Non-pigmented ciliary epithelial cell (primary cell): ENCODE results near the gene TDRKH.

Experiments used
- DNase-seq: peaks from one replicate; pipeline ENCODE4 v3.0.0-alpha.2; 2010; ENCODE audit warnings: low read depth

Gene TDRKH, protein sequence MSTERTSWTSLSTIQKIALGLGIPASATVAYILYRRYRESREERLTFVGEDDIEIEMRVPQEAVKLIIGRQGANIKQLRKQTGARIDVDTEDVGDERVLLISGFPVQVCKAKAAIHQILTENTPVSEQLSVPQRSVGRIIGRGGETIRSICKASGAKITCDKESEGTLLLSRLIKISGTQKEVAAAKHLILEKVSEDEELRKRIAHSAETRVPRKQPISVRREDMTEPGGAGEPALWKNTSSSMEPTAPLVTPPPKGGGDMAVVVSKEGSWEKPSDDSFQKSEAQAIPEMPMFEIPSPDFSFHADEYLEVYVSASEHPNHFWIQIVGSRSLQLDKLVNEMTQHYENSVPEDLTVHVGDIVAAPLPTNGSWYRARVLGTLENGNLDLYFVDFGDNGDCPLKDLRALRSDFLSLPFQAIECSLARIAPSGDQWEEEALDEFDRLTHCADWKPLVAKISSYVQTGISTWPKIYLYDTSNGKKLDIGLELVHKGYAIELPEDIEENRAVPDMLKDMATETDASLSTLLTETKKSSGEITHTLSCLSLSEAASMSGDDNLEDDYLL

GRCh38 chr1:151790071-151790939 is at the start of gene TDRKH:
TSS of gene TDRKH (minus strand) at chr1:151790500. CDS start at chr1:151783022, 7,478 bp downstream.
- peak; percentile 99 for DNase-seq

DNA sequence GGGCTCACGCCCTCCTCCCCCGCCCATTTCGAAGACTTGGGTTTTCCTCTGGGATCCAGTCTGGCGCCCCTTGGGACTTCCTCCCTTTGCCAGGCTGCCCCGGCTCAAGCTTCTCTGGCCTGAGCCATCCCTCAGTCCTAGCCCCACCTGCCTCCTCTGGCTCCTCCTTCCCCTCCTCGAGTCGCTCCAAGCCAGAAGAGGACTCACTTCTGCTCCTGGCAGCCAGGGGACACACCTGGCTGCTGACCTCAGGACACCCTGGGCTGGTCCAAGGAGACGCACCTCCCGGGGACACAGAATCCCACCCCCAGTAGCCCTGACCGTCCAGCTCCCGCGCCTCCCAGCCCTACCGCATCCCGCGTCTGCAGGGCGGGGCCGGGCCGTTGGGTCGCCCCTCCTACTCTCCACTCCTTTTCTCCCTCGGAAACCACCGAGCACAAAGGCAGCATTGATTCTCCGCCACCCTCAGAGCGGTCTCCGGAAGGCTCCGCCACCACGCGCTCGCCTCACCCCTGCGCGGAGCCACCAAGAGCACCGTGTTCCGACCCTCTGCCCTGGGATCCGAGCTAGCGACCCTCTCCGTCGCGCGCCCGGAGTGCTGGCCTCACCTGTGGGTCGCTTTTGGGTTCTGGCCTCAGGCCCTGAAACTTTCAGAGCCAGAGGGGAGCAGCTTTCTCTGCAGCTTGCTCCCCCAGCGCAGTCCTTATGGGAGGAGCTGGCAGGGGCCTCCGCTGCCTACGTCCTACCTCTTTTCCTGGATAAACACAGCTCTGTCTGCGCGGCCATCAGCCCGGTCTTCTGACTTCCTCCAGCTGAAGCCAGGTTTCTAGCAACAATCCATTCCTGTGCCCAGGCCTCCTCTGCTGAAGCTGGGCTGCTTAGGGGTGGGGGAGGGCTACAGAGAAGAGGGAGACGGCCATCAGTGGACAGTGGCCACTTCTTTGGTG is 49.4 kb upstream of the TDRKH start, which contains the start of gene C2CD4D:
C2CD4D (minus strand) TSS at position 364 of the 947 bp plus-strand sequence. CDS start 831 bp downstream, outside the sequence.
- no peak for DNase-seq

DNA sequence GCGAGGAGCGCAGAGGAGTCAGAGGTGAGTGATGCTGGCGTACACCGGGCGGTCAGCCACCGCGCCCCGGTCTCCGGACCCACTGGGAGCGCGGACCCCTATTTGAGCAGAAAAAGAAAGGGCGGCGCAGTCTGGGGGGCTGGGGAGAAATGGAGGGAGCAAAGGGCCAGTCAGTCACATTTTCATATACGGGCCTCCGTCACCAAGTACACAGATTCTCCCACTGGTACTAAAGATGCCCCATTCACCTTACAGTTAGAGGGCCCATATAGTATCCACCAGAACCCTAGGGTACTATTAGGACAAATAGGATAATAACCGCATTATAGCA is 48.7 kb upstream of the TDRKH start:
- no peak for DNase-seq

DNA sequence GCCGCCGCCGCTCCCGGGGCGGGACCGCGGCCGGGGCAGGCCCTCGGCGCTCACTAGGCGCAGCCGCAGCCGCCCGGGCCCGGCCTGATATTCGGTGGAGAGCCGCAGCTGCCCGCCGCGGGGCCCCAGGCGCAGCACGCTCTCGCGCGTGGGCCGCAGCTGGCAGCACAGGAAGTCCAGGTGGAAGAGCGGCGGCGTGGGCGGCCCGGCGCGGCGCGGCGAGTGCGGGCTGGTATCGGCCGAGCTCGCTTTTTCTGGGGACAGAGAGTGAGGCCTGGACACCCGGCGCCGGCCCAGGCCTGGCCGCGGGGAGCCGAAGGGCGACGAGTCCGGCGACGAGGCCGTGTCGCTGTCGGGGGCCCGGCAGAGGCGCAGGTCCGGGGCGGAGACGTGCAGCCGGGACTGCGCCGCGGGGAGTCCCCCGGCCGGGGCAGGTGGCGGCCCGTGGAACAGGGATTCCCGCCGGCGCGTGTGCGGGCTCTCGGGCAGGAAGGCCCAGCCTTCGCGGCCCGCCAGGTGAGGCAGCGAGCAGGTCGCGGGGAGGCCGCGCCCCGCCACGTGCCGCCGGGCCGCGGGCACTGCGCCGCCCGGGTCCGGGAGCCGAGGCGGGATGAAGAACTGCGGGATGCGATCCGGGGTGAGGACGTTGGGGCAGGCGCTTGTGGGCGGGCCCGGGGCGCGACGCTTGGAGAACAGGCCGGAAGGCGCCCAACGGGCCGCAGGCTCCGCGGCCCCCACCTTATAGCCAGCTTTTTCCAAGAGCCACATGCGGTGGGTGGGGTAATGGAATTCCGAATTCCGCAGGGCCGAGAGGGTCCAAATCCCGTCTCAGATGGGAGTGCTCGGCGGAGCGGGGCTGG is 48.2 kb upstream of the TDRKH start:
- DNase-seq: no peak

GRCh38 chr1:151837884-151838221 is 47.6 kb upstream of the TDRKH start:
- no peak for DNase-seq

DNA sequence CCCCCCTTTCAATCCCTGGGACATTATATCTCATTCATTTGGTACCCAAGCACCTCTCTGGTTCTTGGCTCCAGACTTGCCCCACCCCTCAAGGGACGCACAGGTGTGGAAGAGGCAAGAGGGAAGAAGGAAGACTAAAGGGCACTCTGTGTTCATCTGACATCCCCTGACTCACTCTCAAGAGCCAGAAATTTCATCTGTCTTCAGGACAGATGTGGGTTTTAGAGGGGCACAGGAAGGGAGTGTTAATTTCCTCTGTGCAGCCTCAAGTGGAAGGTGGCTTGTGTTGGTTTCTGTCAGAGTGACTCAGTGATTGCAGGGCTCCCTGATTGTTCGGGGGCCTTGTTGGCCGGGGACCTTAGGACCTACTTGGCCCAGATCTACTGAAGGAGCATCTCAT is 46.9 kb upstream of the TDRKH start:
- no peak for DNase-seq

DNA sequence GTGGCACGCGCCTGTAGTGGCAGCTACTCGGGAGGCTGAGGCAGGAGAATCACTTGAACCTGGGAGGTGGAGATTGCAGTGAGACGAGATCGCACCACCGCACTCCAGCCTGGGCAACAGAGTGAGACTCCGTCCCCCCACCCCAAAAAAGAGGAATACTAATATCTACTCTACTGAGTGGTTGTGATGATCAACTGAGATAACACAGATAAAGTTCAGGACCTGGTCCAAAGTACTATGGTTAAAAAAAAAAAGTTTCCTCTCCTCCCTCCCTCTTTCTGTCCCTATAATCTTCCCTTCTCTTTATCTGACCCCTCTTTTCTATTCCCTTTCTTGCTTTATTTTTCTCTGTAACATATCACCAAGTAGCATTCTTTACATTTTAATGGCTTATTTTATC is 45.3 kb upstream of the TDRKH start:
- no peak for DNase-seq

- no peak for DNase-seq
These were observed 43.9 kb upstream of the TDRKH start for GRCh38 chr1:151834239-151834638.

- no peak for DNase-seq
These were observed 43.0 kb upstream of the TDRKH start for GRCh38 chr1:151833172-151833900.

DNA sequence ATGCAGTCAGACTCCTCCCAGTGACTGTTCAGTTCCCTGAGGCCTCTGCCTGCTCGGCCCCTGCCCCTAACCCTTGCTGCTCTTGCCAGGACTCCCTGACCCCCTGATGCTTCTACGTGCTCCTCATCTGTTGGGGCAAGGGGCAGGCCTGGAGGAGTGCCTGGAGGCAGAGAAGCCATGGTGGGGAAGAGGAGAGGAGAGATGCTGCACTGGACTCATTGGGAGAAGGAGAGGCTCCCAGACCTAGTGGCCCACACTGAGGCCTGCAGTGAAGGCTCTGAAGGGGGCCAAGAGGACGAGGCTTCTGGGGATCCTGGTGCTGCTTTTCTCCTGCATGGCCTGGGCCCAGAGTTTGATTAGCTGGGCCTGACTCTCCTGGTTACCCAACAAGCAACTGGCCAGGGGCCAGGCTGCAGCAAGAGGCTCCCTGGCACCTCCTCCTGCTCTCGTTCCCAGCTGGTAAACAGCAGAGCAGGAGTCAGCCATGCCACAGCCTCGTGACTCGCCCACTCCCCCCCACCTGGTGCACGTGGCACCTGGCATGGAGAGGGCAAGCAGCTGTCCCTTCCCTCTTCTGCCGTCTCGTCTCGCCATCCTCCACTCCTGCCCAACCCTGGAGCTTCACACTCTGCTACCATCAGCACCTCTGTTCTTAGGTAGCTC is 42.1 kb upstream of the TDRKH start:
- no peak for DNase-seq

GRCh38 chr1:151831605-151832004 is 41.3 kb upstream of the TDRKH start, which contains the start of gene RORC:
TSS of gene RORC (minus strand) at chr1:151831802. CDS start at chr1:151831764, 38 bp downstream.
- no peak for DNase-seq

DNA sequence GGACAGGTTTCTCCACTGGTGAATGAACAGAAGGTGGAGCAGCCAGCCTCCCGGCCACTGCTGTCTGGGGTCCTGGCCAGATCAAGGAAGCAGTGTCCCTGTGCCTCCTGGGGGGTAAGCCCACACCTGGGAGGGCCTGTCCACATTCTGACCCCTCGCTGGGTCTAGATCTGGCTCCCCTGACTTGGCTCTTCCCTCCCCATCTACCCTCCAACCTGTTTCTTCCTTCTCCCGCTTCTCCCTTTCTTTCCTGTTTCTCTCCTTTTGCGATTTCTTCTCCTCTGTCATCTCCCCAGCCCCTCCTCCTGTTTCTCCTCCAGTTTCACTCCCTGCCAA is 40.9 kb upstream of the TDRKH start:
- no peak for DNase-seq

- DNase-seq: no peak
These were observed 39.8 kb upstream of the TDRKH start for GRCh38 chr1:151830055-151830454.

DNA sequence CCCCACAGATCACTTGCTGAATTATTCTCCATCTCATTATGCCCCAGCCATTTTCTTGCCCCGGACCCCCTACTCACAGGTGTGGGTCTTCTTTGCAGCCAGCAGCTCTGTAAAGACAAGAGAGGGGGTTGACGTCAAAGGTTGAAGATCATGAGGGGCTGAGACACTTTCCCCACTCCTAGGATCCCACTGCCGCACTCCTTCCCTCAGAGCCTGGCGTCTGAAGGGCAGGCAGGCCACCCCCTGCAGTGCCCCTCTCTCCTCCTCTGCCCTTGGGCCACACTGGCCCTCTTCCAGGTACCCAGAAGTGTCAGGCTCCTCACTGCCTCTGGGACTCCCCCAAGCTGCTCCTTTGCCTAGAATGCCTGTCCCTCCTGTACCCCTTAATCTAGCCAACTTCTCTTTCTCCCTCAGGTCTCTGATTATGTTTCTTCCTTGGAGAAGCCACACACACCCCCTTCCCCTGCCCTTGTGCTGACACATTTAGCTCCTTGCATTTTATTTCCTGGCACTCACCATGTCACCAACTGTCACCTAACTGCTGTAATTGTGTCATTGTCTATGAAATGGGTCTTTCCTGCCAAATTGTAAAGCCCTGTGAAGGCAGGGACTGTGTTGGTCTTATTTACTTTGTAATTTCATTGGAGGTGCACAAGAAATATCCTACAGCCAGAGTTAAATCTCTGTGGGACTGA is 39.2 kb upstream of the TDRKH start:
- no peak for DNase-seq

- DNase-seq: no peak
These were observed 38.6 kb upstream of the TDRKH start for GRCh38 chr1:151828921-151829320.

GRCh38 chr1:151827853-151828252 is 37.6 kb upstream of the TDRKH start:
- DNase-seq: no peak

DNA sequence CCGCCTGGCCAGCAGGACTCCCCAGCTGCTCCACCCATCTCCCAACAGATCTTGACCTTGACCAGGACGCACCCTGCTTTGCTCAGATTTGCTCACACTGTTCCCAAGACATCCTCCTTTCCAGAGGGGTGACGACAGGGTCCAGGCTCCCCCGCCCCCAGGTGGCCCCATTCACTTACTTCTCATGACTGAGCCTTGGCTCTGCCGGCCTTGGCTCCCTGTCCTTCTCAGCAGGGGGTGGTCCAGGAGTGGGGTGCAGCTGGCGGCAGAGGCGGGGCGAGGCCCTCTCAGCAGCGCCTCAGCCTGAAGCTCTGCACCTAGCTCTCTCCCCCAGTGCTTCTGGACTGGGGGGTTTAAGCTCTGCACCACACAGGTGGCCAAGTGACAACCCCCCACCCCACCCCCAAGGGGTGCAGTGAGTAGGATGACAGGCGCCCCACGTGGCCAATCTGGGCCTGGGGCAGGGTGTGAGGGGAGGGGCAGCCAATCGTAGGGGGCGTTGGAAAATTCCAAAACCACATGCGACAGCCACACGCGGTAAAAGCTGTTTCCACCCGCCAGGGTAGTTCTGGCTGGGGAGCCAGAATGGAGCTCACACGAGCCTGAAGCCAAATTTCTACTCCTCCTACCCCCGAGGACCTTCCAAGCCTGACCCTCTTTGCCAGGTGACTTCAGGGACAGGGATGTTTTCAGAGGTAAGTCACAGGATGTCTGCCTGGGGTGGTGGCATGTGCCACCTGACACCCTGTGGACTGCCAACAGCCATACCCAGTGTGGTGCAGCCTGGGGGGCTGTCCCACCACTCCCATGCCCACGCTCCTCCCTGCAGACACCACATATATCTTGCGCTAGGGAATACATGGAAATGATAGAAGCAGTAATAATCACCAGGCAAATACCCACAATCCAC is 35.7 kb upstream of the TDRKH start:
- no peak for DNase-seq

GRCh38 chr1:151825204-151825603 is 34.9 kb upstream of the TDRKH start:
- DNase-seq: no peak
